Endothelial cell of umbilical vein (primary cell): ENCODE measurements around the gene ALKBH6. TPM values are rescaled to one million over a fixed set of nuclear protein-coding genes. Genes with fewer than 3 reads are reported as not detected.

ENCODE experiments used
- BruUV-seq: library from RNA; stranded (reverse); fragments of 400-500 nt; replicated peaks from 2 replicates; lab custom pipeline; 2021; lab: Mats Ljungman, UMichigan
- CTCF ChIA-PET: fragments of 300-600, 350-600 bp; sonication (Branson Sonifier 250); formaldehyde crosslinking; loops from one replicate; lab custom pipeline; 2021; ENCODE audit warnings: antibody characterized with exemption, inconsistent platforms; lab: Charles Lee
- POLR2A ChIA-PET: fragments of 300-600, 350-600 bp; sonication (Branson Sonifier 250); formaldehyde crosslinking; loops from one replicate; lab custom pipeline; 2021; ENCODE audit warnings: antibody characterized with exemption, inconsistent platforms; lab: Charles Lee
- DNase-seq: peaks from one replicate; pipeline ENCODE4 v3.0.0-alpha.2; 2011; ENCODE audit warnings: low read depth, low spot score
- FAIRE-seq: peaks from 2 replicates; lab custom pipeline; 2011; peaks lifted over from hg19 to GRCh38; lab: Jason Lieb, UNC
- H2AFZ ChIP-seq: 2 replicates; pipeline ENCODE4 v1.6.0; 2012; ENCODE audit warnings: low read depth, low read length, control low read depth, inconsistent platforms
- H3K27ac ChIP-seq: 2 replicates; pipeline ENCODE4 v1.5.1; 2011; ENCODE audit warnings: low read depth, mild to moderate bottlenecking, control low read depth, low read length, moderate library complexity; ENCODE audit not compliant: insufficient read depth
- H3K27me3 ChIP-seq, 2 experiments: 2 replicates each; pipeline versions ENCODE4 v1.6.0 to v1.6.1; 2011; ENCODE audit warnings: low read length in 2 of 2, mixed read lengths in 1 of 2; ENCODE audit not compliant: control insufficient read depth in 2 of 2, insufficient read depth in 2 of 2
- H3K36me3 ChIP-seq, 2 experiments: 2 replicates in 1 of 2; 3 replicates in 1 of 2; pipeline ENCODE4 v1.5.1; 2011; ENCODE audit warnings: low read length in 2 of 2, mild to moderate bottlenecking in 1 of 2, moderate library complexity in 1 of 2; ENCODE audit not compliant: control insufficient read depth in 2 of 2, insufficient read depth in 2 of 2; ENCODE audit errors: extremely low read depth in 1 of 2
- H3K4me1 ChIP-seq: 3 replicates; pipeline ENCODE4 v1.5.1; 2011; ENCODE audit warnings: mild to moderate bottlenecking, low read length; ENCODE audit not compliant: control insufficient read depth, insufficient read depth; ENCODE audit errors: extremely low read depth
- H3K4me2 ChIP-seq: 2 replicates; pipeline ENCODE4 v1.6.1; 2011; ENCODE audit warnings: low read length, control low read depth, mixed read lengths; ENCODE audit not compliant: insufficient read depth
- H3K4me3 ChIP-seq, 3 experiments: fragments of 200-600 bp in 1 of 3; sonication (generic), shearing (Covaris generic) in 1 of 3; replicated peaks in 1 of 3; 2 replicates each; pipeline ENCODE4 v1.5.1; 2011 to 2016; ENCODE audit warnings: control low read depth in 3 of 3, low read length in 3 of 3, mild to moderate bottlenecking in 2 of 3, inconsistent platforms in 1 of 3, low read depth in 1 of 3, moderate library complexity in 1 of 3; ENCODE audit not compliant: insufficient read depth in 1 of 3
- H3K79me2 ChIP-seq: 2 replicates; pipeline ENCODE4 v1.6.0; 2012; ENCODE audit warnings: low read length, inconsistent platforms; ENCODE audit not compliant: control insufficient read depth, insufficient read depth
- H3K9ac ChIP-seq: replicated peaks from 2 replicates; pipeline ENCODE3; 2011; ENCODE audit warnings: low read length, control low read depth; ENCODE audit not compliant: insufficient read depth; ENCODE audit errors: extremely low read depth
- H3K9me1 ChIP-seq: replicated peaks from 3 replicates; pipeline ENCODE4 v1.6.0; 2011; ENCODE audit warnings: mild to moderate bottlenecking, low read length; ENCODE audit not compliant: control insufficient read depth, insufficient read depth; ENCODE audit errors: extremely low read depth
- H3K9me3 ChIP-seq: replicated peaks from 2 replicates; pipeline ENCODE4 v1.5.1; 2012; ENCODE audit warnings: low read length, inconsistent platforms; ENCODE audit not compliant: control insufficient read depth, insufficient read depth
- H4K20me1 ChIP-seq: replicated peaks from 2 replicates; pipeline ENCODE3; 2011; ENCODE audit warnings: mild to moderate bottlenecking, low read length; ENCODE audit not compliant: control insufficient read depth, insufficient read depth; ENCODE audit errors: extremely low read depth
- EZH2 ChIP-seq: IDR thresholded peaks from 2 replicates; pipeline ENCODE4 v1.6.1; 2012; ENCODE audit warnings: borderline replicate concordance, low read depth, mild to moderate bottlenecking, moderate library complexity, low read length, inconsistent platforms; ENCODE audit not compliant: severe bottlenecking
- FOS ChIP-seq: IDR thresholded peaks from 2 replicates; pipeline ENCODE4 v1.6.1; 2011; ENCODE audit warnings: mild to moderate bottlenecking, low read length, moderate library complexity, borderline replicate concordance; ENCODE audit not compliant: insufficient read depth
- GATA2 ChIP-seq: IDR thresholded peaks from 2 replicates; pipeline ENCODE4 v1.7.0; 2011; ENCODE audit warnings: low read depth, mild to moderate bottlenecking, moderate library complexity, mixed read lengths, low read length; ENCODE audit not compliant: insufficient read length, insufficient read depth
- JUN ChIP-seq: IDR thresholded peaks from 2 replicates; pipeline ENCODE4 v1.6.1; 2011; ENCODE audit warnings: borderline replicate concordance, low read depth; ENCODE audit not compliant: insufficient read length, insufficient read depth
- MYC ChIP-seq: IDR thresholded peaks from one replicate; pipeline ENCODE4 v1.6.1; 2011; ENCODE audit warnings: mild to moderate bottlenecking, low read depth, low read length
- POLR2A ChIP-seq: IDR thresholded peaks from 2 replicates; pipeline ENCODE4 v1.6.1; 2012; ENCODE audit warnings: low read depth, mild to moderate bottlenecking, control low read depth, low read length
- POLR2AphosphoS5 ChIP-seq: IDR thresholded peaks from 2 replicates; pipeline ENCODE4 v1.6.1; 2012; ENCODE audit warnings: low read depth, mild to moderate bottlenecking, control low read depth, low read length, moderate library complexity; ENCODE audit not compliant: insufficient read depth
- dilution Hi-C: fragments of 300-500 bp; cut with MboI; formaldehyde crosslinking; loops from one replicate; pipeline ENCODE4 v1.15.0; 2019; ENCODE audit warnings: low sequenced_read_pairs; ENCODE audit not compliant: extremely low pct_ligation_motif_present
- intact Hi-C: fragments of 100-400 bp; cut with micrococcal nuclease; formaldehyde crosslinking; loops from one replicate; pipeline ENCODE4 v1.10.0; 2022
- polyA plus RNA-seq, 4 experiments: library from polyadenylated mRNA; depleted of rRNA in 3 of 4; stranded (reverse) in 3 of 4; unstranded in 1 of 4; fragments of >200 nt; gene quantifications; 2 replicates each; pipeline versions ENCODE4 v1.2.1 to v1.2.3, GENCODE V29; 2011 to 2012; ENCODE audit warnings: missing spikeins in 1 of 4
- total RNA-seq: library from RNA; stranded (reverse); gene quantifications from 2 replicates; pipeline ENCODE4 v1.2.3, GENCODE V29; 2021
- TF ChIP-seq, protein P1 (sequence below), 2 donors: IDR thresholded peaks; 1 replicate in 1 of 2; 2 replicates in 1 of 2; pipeline ENCODE4 v1.5.1; 2011; ENCODE audit warnings: low read length in 2 of 2, mild to moderate bottlenecking in 2 of 2, moderate library complexity in 2 of 2, control low read depth in 1 of 2, inconsistent platforms in 1 of 2, low read depth in 1 of 2; ENCODE audit not compliant: insufficient read depth in 1 of 2; ENCODE audit errors: extremely low read depth in 1 of 2
- TF ChIP-seq, protein P2 (sequence below): IDR thresholded peaks from 2 replicates; pipeline ENCODE4 v1.6.1; 2011; ENCODE audit not compliant: insufficient read depth, insufficient read length

ALKBH6 gene
- total and polyA plus RNA-seq, 2 donors (not counting 3 experiments of a cell fraction or from before 2014, with no cell fraction given) = 17.3 to 26.7 TPM

DNA sequence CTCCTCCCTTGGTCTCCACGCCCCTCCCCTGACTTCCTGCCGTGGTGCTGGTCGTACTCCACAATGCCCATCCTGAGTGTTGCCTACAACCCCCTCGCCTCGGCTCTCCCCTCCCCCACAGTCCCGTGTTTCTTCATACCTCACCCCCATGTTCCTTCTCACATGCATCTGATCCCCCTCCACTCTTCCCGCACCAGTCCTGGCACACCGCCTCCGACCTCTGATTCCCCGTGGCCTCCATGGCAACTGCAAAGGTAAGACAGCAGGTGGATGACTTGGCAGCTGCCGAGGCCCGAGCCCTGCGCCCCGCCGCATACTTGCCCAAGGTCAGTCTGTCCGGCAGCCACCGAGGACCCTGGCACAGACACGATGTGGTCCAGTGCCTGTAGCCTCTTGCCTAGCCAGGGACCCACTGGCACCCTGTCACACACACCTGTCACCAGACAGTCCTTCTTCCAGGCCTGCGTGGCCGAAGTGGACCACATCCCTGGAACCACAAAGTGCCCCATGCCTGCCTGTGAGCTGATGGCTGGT is 35.1 kb downstream of the ALKBH6 start:
- no peak for DNase-seq
- Histone ChIP-seq H3K9ac (no peak overlapping the region), H4K20me1 (no peaks in the 10 kb centered on the region), H2AFZ (no peak overlapping the region), H3K36me3 (no peaks in the 10 kb centered on the region), H3K4me2 (no peak overlapping the region), H3K9me3 (no peaks in the 10 kb centered on the region), H3K27ac (no peak overlapping the region), H3K79me2 (no peaks in the 10 kb centered on the region), H3K27me3 (no peaks in the 10 kb centered on the region), H3K4me3 (no peak overlapping the region), H3K9me1 (no peaks in the 10 kb centered on the region), H3K4me1 (no peaks in the 10 kb centered on the region)
- dilution Hi-C loops (no loop called here), intact Hi-C loops (no loop called here)
- FAIRE-seq = no peak
- BruUV-seq = no TSS peak
- ChIA-PET CTCF (no interaction called here), POLR2A (no interaction called here)
- TF ChIP-seq, protein P1, sequence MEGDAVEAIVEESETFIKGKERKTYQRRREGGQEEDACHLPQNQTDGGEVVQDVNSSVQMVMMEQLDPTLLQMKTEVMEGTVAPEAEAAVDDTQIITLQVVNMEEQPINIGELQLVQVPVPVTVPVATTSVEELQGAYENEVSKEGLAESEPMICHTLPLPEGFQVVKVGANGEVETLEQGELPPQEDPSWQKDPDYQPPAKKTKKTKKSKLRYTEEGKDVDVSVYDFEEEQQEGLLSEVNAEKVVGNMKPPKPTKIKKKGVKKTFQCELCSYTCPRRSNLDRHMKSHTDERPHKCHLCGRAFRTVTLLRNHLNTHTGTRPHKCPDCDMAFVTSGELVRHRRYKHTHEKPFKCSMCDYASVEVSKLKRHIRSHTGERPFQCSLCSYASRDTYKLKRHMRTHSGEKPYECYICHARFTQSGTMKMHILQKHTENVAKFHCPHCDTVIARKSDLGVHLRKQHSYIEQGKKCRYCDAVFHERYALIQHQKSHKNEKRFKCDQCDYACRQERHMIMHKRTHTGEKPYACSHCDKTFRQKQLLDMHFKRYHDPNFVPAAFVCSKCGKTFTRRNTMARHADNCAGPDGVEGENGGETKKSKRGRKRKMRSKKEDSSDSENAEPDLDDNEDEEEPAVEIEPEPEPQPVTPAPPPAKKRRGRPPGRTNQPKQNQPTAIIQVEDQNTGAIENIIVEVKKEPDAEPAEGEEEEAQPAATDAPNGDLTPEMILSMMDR (IDR thresholded peaks at IDR 0.05; ENCODE audit: extremely low read depth in 1 of 2, insufficient read depth in 1 of 2, low read depth in 1 of 2, low read length in 2 of 2) = no peak
- TF ChIP-seq GATA2 (no peak), EZH2 (no peak), POLR2AphosphoS5 (no peak), JUN (no peak), FOS (no peak), MYC (no peak), POLR2A (no peak)
- TF ChIP-seq, protein P2, sequence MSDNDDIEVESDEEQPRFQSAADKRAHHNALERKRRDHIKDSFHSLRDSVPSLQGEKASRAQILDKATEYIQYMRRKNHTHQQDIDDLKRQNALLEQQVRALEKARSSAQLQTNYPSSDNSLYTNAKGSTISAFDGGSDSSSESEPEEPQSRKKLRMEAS = no peak
